ENCODE measurements around the gene MTIF3.
A peak's percentile ranks its signal among the peaks of the same experiment; 100 is the strongest.

The MTIF3 gene, protein sequence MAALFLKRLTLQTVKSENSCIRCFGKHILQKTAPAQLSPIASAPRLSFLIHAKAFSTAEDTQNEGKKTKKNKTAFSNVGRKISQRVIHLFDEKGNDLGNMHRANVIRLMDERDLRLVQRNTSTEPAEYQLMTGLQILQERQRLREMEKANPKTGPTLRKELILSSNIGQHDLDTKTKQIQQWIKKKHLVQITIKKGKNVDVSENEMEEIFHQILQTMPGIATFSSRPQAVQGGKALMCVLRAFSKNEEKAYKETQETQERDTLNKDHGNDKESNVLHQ
- total RNA-seq: 45.9 to 59.1 reads per million in 2 donors

- peak; percentile 91 for DNase-seq
Measured at GRCh38 chr13:27449936-27450828, at the start of gene MTIF3. TSS of gene MTIF3 (minus strand) at chr13:27450564. CDS start at chr13:27440448, 10,116 bp downstream.

DNA sequence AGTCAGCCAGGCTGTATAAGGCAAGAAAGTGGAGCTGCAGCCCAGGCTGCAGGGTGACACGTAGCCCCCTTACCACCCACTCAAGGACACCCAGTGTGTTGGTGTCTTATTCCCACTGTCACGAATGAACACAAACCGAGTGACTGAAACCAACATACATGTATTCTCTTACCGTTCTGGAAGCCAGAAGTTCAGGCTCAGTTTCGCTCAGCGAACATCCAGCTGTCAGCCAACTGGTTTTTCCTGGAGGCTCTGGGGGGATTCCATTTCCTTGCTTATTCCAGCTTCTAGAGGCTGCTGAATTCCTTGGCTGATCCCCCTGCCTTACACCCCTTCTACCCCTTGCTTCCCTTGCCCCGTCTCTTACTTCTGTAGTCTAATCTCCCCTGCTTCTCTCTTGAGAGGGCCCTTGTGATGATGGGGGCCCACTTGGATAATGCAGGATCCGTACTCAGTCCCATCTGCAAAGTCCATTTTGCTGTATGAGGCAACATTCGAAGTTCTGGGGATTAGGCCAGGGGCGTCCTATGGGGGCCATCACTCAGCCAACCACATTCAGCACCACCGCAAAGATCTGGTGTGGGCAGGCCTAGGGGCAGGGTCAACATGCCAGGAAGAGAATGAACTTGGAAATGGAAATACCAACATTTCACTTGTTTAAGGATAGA lies 47.3 kb upstream of the MTIF3 start:
- no peak for DNase-seq

- DNase-seq: no peak
Measured at GRCh38 chr13:27496536-27497273, 46.3 kb upstream of the MTIF3 start.

DNA sequence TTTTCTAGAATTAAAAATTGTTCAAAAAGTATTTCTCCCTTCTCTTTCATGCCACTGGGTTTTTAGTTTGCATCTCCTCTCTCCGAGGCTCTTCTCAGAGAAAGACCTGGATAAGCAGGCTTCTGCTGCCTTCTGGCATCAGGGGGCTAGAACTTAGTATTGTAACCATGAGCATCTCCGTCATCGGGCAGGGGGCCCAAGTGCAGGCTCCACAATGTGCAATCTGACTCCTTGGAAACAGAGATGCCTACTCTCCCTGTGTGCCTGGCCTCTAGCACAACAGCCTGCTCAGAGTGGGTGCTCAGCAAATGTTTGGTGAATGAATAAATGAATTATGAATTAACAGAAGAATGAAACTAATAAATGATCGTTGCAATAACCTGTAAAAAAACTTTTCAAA lies 45.6 kb upstream of the MTIF3 start:
- DNase-seq: no peak

- no peak for DNase-seq
Measured at GRCh38 chr13:27495551-27495950, 45.2 kb upstream of the MTIF3 start.

- DNase-seq: no peak
Measured at GRCh38 chr13:27493981-27494380, 43.6 kb upstream of the MTIF3 start.

GRCh38 chr13:27489456-27489855 lies 39.1 kb upstream of the MTIF3 start:
- no peak for DNase-seq

- DNase-seq: no peak
Measured at GRCh38 chr13:27487776-27488175, 37.4 kb upstream of the MTIF3 start.

- DNase-seq: no peak
Measured at GRCh38 chr13:27483421-27483820, 33.1 kb upstream of the MTIF3 start.

DNA sequence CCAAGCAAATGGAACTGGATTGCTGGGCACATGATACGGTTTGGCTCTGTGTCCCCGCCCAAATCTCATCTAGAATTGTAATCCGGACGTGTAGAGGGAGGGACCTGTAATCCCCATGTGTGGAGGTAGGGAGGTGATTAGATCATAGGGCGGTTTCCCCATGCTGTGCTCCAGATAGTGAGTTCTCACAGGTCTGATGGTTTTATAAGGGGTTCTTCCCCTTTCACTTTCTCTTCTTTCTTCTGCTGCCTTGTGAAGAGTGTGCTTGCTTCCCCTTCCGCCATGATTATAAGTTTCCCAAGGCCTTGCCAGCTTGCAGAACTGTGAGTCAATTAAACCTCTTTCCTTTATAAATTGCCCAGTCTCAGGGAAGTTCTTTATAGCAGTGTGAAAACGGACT lies 32.6 kb upstream of the MTIF3 start:
- DNase-seq: no peak

DNA sequence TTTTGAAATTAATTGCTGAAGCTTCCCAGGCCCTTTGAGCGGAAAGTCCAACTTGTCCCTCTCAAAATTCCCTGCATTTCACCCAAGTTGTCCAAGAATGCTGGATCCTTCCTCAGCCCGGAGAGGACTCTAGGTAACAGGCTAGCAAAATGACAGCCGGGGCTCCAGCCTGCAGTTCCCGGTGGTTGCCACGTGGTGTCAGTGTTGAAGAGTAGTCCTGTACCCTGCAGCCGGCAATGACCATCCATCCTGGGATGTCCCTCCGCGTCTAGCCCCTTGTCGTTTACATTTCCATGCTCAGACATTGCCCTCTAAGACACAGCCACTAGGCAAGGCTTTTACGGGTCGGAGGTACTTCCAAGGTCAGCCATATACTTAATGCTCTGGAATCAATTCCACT lies 31.4 kb upstream of the MTIF3 start:
- DNase-seq: no peak

DNA sequence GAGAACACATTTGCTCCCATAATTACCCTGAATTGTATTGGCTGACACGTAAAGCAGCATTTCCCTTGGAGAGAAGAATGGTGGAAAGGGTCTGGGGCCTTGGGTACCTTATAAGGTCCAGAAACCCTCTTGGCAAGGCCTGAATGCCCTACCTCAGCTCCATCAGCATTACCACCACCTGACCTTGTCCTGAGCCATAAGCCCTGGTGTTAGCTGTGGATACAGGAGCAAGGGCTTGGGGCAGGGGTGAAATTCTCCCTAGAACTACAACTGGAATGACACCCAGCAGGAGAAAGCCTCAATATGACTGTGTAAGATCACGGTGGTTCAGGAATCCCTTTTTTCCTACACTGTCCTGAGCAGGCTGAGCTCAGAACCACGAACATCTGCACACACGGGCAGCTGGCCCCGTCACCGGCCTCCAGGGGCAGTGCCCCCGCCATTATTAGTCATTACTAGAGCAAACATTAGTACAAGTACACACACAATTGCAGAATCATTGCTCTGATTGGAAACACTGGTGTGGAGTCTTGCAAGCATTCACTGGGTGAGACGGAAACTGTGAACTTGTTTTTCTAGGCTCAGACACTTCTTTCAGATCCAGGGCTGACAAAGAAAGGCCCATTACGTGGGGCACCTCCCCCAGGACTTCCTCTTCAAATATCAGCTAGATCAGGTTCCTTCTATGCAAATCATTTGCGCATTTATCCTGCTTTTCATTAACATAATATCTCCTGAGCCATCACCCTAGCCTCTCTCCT lies 26.8 kb upstream of the MTIF3 start:
- no peak for DNase-seq

DNA sequence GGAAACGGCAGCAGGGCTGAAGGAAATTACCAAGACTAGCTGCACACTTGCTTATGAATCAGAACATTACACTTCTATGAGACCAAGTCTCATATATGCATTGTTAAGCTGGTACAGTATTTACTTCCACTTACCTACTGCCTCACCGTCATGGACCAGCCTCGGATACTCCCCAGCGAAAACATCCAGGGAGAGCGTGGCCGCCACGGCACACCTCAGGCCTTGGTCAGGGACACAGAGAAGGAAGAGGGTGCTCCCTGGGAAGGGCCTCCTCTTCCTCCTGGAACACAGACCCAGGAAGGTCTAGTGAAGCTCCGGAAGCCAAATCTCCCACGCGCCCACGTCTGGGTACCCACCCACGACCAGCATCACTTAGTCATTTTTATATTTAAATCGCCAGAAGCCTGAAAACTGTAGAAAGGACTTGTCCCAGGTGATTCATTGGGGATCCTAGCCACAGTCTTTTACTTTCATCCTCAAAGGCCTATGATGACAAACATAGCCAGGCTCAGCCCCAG lies 24.4 kb upstream of the MTIF3 start:
- DNase-seq: no peak

DNA sequence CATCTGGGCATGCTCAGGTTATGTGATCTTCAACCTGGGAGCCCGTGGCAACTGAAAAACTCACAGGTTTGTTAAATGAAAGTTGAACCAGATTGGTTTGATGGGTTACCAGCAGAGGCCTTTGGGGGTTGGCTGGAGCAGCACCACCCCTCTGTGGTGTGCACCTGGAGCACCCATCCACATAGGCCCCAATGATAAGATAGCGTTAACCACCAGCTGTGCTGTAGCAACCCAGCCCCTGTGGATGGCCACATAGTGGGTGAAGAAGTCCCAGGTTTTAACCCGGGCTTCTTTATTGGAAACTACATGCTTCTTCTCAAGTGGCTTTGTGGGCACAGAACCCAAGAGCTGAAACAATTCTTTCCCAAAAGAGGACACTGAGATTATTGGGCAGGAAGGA lies 22.6 kb upstream of the MTIF3 start:
- DNase-seq: no peak

DNA sequence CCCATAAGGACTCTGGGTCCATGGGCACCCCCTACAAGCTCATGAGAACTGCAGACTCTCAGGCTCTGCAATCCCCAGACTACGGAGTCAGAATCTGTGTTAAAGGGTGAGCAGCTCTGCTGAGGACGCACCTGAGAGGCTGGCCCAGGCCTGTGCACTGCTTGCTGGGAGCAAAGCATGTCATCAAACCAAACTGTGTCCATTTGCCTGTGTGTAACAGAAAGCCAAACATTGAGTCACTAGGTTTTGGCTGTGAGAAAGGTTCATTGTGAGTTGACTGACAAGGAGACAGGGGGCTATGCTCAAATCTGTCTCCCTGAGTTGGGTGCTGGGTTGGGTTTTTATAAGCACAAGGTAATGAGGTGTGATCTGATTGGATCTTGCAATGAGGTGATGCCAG lies 22.1 kb upstream of the MTIF3 start:
- DNase-seq: no peak

DNA sequence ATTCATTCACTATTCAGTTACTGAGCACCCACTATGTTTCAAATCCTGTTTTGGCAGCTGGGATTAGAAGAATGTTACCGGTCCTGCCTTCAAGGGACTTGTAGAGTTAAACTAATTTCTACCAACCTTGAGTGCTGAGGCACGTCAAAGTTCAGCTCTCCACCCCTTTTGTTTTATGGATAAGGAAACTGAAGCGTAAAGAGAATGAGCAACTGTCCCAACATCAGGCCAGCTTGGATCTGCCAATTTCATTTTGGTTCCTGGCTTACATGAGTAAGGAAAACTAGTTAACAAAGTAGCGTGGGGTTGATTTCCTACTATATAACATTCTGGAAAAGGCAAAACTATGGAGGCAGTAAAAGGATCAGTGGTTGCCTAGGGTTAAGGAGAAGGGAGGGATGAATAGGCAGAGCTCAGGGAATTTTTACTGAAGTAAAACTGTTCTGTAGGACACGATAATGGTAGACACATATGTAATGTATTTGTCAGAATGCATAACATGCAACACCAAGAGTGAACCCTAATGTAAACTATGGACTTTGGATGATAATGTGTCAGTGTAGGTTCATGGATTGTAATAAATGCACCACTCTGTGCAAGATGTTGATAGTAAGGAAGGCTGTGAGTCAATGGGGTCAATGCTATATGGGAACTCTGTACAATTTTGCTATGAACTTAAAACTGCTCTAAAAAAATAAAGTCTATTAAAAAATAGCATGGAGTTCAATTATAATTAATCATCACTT lies 19.9 kb upstream of the MTIF3 start:
- no peak for DNase-seq

- DNase-seq: no peak
Measured at GRCh38 chr13:27466513-27466912, 16.1 kb upstream of the MTIF3 start.

DNA sequence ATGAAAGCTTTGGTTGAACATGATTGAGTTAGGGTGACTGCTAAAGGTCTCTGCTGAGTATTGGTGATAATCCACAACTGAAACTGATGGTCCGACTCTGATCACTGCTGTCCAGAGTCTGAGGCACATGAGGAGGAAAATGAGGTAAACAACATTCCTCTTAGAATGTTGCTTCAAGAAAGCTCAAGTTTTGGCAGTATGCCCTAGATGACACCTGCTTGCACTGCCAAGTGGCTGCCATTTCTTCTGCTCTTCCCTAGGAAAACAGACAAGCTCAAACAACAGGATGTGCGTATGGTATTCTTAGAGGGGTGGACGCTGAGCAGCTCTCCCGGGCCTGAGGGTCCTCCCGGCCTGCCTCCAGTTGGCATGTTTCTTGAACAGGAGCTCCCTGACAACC lies 15.2 kb upstream of the MTIF3 start:
- no peak for DNase-seq

DNA sequence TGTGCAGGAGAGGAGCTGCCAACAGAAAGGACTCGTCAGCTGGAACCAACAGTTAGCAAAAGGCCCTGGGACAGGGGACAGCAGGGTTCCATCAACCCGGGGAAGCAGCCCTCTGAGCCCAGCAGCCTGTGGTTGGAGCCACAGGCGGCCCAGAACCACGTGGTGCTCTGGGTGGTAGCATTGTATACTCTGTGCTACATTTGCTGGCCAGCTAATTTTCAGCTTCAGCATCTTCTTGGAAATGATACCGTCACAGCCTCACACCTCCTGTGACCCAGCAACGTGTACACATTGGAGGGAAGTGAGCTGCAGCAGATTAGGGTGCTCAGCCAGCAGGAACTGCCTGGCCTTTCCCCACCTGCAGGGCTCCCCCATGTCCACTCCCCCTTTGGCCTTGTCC lies 13.1 kb upstream of the MTIF3 start:
- DNase-seq: no peak

DNA sequence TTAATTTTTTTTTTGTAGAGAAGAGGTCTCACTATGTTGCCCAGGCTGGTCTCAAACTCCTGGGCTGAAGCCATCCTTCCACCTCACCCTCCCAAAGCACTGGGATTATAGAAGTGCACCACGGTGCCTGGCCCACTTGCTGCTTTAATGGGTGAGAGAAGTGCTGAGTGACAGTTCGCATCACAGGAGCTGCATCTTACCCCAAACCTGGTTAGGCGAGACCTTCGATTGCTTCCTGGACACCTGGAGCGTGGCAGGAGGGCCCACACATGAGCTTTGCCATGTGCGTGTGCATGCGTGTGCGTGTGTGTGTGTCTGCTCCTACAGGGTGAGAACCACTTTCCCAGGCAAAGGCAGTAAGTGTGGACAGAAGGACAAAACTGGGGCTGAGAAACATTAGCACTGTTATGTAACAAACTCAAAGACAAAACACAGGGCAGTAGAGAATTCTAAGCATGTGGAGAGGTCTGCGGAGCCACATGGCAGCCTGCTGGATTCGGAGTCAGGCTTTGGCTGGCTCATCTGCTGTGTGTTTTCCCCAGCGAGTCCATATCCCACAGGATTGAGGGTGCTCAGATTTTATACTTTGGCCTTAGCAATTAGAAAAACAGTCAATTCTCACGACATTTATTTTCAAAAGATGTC lies 11.7 kb upstream of the MTIF3 start:
- DNase-seq: no peak

Data from activated gamma-delta T cell (primary cell).